A549 (cell line): ENCODE data around the gene MAFB. TPM values are rescaled to one million over a fixed set of nuclear protein-coding genes. Genes with fewer than 3 reads are reported as not detected.

ENCODE experiments used
- ATAC-seq, 2 experiments: fragments of 200-7000 bp in 1 of 2; fragments of >200 bp in 1 of 2; cut with Nextera tagmentation in 1 of 2; cut with Tn5 transposase in 1 of 2; 3 replicates each; pipeline versions ENCODE4 v1.8.0 to v1.9.1; 2018 to 2020; ENCODE audit warnings: mild to moderate bottlenecking in 1 of 2, moderate library complexity in 1 of 2
- CTCF ChIA-PET: fragments of 300-600 bp; sonication (Branson Sonifier 250); formaldehyde crosslinking; extraction: SDS; loops from one replicate; lab custom pipeline; 2021; ENCODE audit warnings: antibody characterized with exemption, inconsistent platforms; lab: Yijun Ruan, JAX
- POLR2A ChIA-PET: fragments of 350-600 bp; formaldehyde crosslinking; extraction: SDS; loops from one replicate; lab custom pipeline; 2021; ENCODE audit warnings: antibody characterized with exemption, inconsistent platforms; lab: Yijun Ruan, JAX
- DNase-seq, 2 experiments: peaks; one replicate each; pipeline versions ENCODE4 v3.0.0 to v3.0.0-alpha.2; 2011 to 2016; ENCODE audit warnings: low read depth in 1 of 2, low spot score in 1 of 2
- FAIRE-seq: peaks from 2 replicates; lab custom pipeline; 2011; peaks lifted over from hg19 to GRCh38; lab: Jason Lieb, UNC
- H3K27ac ChIP-seq, 2 experiments: fragments of >200 bp; sonication (Bioruptor Twin); formaldehyde crosslinking; 3 replicates each; pipeline ENCODE4 v1.5.1; 2016 to 2017
- H3K4me1 ChIP-seq: fragments of >200 bp; sonication (Bioruptor Twin); formaldehyde crosslinking; 3 replicates; pipeline ENCODE4 v1.6.1; 2016
- H3K4me2 ChIP-seq: fragments of >200 bp; sonication (Bioruptor Twin); formaldehyde crosslinking; 3 replicates; pipeline ENCODE4 v1.6.1; 2016
- H3K4me3 ChIP-seq: fragments of >200 bp; sonication (Bioruptor Twin); formaldehyde crosslinking; 3 replicates; pipeline ENCODE4 v1.5.1; 2016
- H3K9me3 ChIP-seq: fragments of >200 bp; sonication (Bioruptor Twin); formaldehyde crosslinking; 3 replicates; pipeline ENCODE4 v1.6.1; 2016
- CBX2 ChIP-seq: fragments of 200-600 bp; sonication (generic); IDR thresholded peaks from 2 replicates; pipeline ENCODE4 v1.6.1; 2016; ENCODE audit warnings: low read depth, mild to moderate bottlenecking, borderline replicate concordance
- CHD2 ChIP-seq: fragments of 150-350 bp; IDR thresholded peaks from 2 replicates; pipeline ENCODE4 v1.6.1; 2014; ENCODE audit warnings: low read length; ENCODE audit not compliant: partially characterized antibody
- CHD4 ChIP-seq: fragments of 200-600 bp; sonication (generic); IDR thresholded peaks from 2 replicates; pipeline ENCODE4 v1.6.1; 2016; ENCODE audit warnings: antibody characterized with exemption, mild to moderate bottlenecking, borderline replicate concordance
- CTCF ChIP-seq: fragments of >200 bp; sonication (Bioruptor Twin); formaldehyde crosslinking; IDR thresholded peaks from 3 replicates; pipeline ENCODE4 v1.5.1; 2016
- E2F6 ChIP-seq: IDR thresholded peaks from 2 replicates; pipeline ENCODE4 v1.6.1; 2012; ENCODE audit warnings: low read depth, borderline replicate concordance
- EP300 ChIP-seq, 2 experiments: fragments of >200 bp; sonication (Bioruptor Twin); formaldehyde crosslinking; IDR thresholded peaks; 2 replicates in 1 of 2; 3 replicates in 1 of 2; pipeline ENCODE4 v1.6.1; 2016 to 2017
- ESRRA ChIP-seq: fragments of 150-350 bp; IDR thresholded peaks from 2 replicates; pipeline ENCODE4 v1.6.1; 2014; ENCODE audit warnings: mild to moderate bottlenecking, low read length, borderline replicate concordance
- FOSB ChIP-seq: fragments of 250-450 bp; sonication (Bioruptor Pico); IDR thresholded peaks from 2 replicates; pipeline ENCODE4 v1.5.0; 2020; ENCODE audit warnings: mild to moderate bottlenecking, moderate library complexity
- FOSL2 ChIP-seq, 2 experiments: fragments of 450-650 bp in 1 of 2; fragments of >200 bp in 1 of 2; sonication (Bioruptor Twin) in 1 of 2; formaldehyde crosslinking; IDR thresholded peaks; 2 replicates each; pipeline versions ENCODE4 v1.5.0 to v1.6.1; 2016 to 2020; ENCODE audit warnings: mild to moderate bottlenecking in 1 of 2, moderate library complexity in 1 of 2
- FOXS1 ChIP-seq: fragments of 250-450 bp; sonication (Bioruptor Pico); IDR thresholded peaks from 2 replicates; pipeline ENCODE4 v1.5.0; 2020; ENCODE audit warnings: mild to moderate bottlenecking, moderate library complexity
- HMGXB4 ChIP-seq: fragments of 250-450 bp; sonication (Bioruptor Pico); IDR thresholded peaks from 2 replicates; pipeline ENCODE4 v1.5.0; 2021; ENCODE audit warnings: mild to moderate bottlenecking, moderate library complexity, borderline replicate concordance
- HOXA7 ChIP-seq: fragments of 250-450 bp; sonication (Bioruptor Pico); IDR thresholded peaks from 2 replicates; pipeline ENCODE4 v1.5.0; 2020; ENCODE audit warnings: mild to moderate bottlenecking, moderate library complexity
- HOXB13 ChIP-seq: fragments of 250-450 bp; sonication (Bioruptor Pico); IDR thresholded peaks from 2 replicates; pipeline ENCODE4 v1.5.0; 2020; ENCODE audit warnings: low read depth, mild to moderate bottlenecking, moderate library complexity
- KDM1A ChIP-seq: fragments of 200-600 bp; sonication (generic); IDR thresholded peaks from 2 replicates; pipeline ENCODE4 v1.6.1; 2016; ENCODE audit warnings: low read depth, mild to moderate bottlenecking
- MYC ChIP-seq: IDR thresholded peaks from 2 replicates; pipeline ENCODE4 v1.6.1; 2012; ENCODE audit warnings: mild to moderate bottlenecking, inconsistent platforms, low read length, improper control_type of control experiment, borderline replicate concordance
- NPAS2 ChIP-seq: fragments of 250-450 bp; sonication (Bioruptor Pico); IDR thresholded peaks from 2 replicates; pipeline ENCODE4 v1.8.0; 2022; ENCODE audit warnings: mild to moderate bottlenecking, moderate library complexity, borderline replicate concordance
- NR3C1 ChIP-seq: fragments of >200 bp; sonication (Bioruptor Twin); formaldehyde crosslinking; IDR thresholded peaks from 3 replicates; pipeline ENCODE4 v1.6.1; 2017
- POLR2A ChIP-seq: IDR thresholded peaks from 2 replicates; pipeline ENCODE4 v1.6.1; 2012; ENCODE audit warnings: mild to moderate bottlenecking, low read length
- RAD21 ChIP-seq, 2 experiments: fragments of >200 bp in 1 of 2; sonication (Bioruptor Twin) in 1 of 2; formaldehyde crosslinking in 1 of 2; IDR thresholded peaks in 1 of 2; conservative IDR thresholded peaks in 1 of 2; 2 replicates in 1 of 2; 3 replicates in 1 of 2; pipeline ENCODE4 v1.6.1; 2012 to 2018; ENCODE audit warnings: inconsistent platforms in 1 of 2
- RCOR1 ChIP-seq: fragments of 150-350 bp; IDR thresholded peaks from 2 replicates; pipeline ENCODE4 v1.6.1; 2014; ENCODE audit warnings: antibody characterized with exemption, low read length, low read depth
- RFX5 ChIP-seq: fragments of 450-650 bp; IDR thresholded peaks from 2 replicates; pipeline ENCODE4 v1.7.1; 2014; ENCODE audit warnings: antibody characterized with exemption, mild to moderate bottlenecking, moderate library complexity
- TFCP2L1 ChIP-seq: fragments of 250-450 bp; sonication (Bioruptor Pico); IDR thresholded peaks from 2 replicates; pipeline ENCODE4 v1.5.0; 2021; ENCODE audit warnings: mild to moderate bottlenecking
- ZFP36 ChIP-seq: fragments of 450-650 bp; IDR thresholded peaks from 2 replicates; pipeline ENCODE4 v1.6.1; 2014; ENCODE audit warnings: borderline replicate concordance; ENCODE audit not compliant: partially characterized antibody
- ZNF302 ChIP-seq: fragments of 250-450 bp; sonication (Bioruptor Pico); IDR thresholded peaks from 2 replicates; pipeline ENCODE4 v1.9.0; 2021; ENCODE audit warnings: inconsistent platforms, mild to moderate bottlenecking, moderate library complexity
- WGBS: methylation state at CpG from one replicate; pipeline ENCODE4 v1.1.6; 2017; ENCODE audit errors: missing lambda C conversion rate; 5-methylcytosine and 5-hydroxymethylcytosine counted together
- polyA plus RNA-seq, 4 experiments: library from polyadenylated mRNA; depleted of rRNA in 3 of 4; stranded (reverse); fragments of >200 nt; fragmentation: RNase III in 1 of 4; extraction: RNeasy Plus Mini Kit Qiagen cat#74134 plus additional on column Dnase treatment in 1 of 4; gene quantifications; 2 replicates in 3 of 4; 3 replicates in 1 of 4; pipeline ENCODE4 v1.2.3, GENCODE V29; 2011 to 2017
- TF ChIP-seq, protein P1 (sequence below): fragments of 200-600 bp; sonication (generic); IDR thresholded peaks from 2 replicates; pipeline ENCODE4 v1.6.1; 2016; ENCODE audit warnings: antibody characterized with exemption, mild to moderate bottlenecking, moderate library complexity
- TF ChIP-seq, protein P2 (sequence below): fragments of >200 bp; sonication (Bioruptor Twin); formaldehyde crosslinking; IDR thresholded peaks from 3 replicates; pipeline ENCODE4 v1.6.1; 2016

The MAFB gene
- polyA plus RNA-seq, 2 of the 4 experiments (the other 2 are of a cell fraction) = 0.04 TPM; not detected in 1

DNA sequence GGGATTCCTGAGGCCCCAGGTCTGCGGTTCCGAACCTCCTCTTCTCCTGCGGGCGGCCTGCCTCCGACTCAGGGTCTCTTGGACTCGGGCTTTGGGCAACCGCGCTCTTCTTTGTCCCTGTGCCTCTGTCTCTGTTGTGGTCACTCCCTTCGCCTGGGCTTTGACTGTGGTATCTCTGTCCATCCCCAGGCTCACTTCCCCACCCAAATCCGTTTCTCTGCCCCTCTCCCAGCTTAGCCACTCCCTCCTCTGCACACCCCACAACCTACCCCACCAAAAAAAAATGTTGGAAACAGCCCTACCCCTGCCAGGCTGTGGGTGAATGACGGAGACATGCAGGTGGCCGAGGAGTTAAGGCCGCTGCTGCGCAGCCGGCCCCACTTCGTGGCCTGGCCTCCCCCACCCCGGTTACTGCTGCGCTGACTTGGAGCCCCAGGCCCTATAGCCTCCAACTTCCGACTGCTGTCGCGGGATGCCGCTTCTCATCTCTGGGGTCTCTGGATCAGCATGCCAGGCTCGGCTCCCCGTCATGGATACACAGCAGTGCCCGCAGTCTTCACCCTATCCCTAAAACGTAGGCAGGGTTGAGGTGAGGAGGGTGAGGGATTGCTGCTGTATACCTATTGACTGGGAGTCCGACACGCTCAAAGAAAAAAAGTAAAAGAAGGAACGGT lies 2.7 kb upstream of the MAFB start:
- Histone ChIP-seq H3K9me3 (no peaks in the 10 kb centered on the region), H3K4me3 (no peak overlapping the region), H3K4me1 (no peaks in the 10 kb centered on the region), H3K27ac (no peak overlapping the region), H3K4me2 (no peak overlapping the region)
- ATAC-seq = no peak
- no peak for DNase-seq
- FAIRE-seq = no peak
- ChIA-PET POLR2A (no interaction called here), CTCF (interaction anchor here (1.1 to 2.1 kb wide), 4 partner anchors 13 to 20 kb away, joined by 3 to 8 read pairs (median 4); no protein-coding TSS in a partner anchor)
- WGBS = 43% methylated on average over 27 of the region's 29 CpGs
- no peak for TF ChIP-seq HOXA7 (CRISPR knock-in tag)
- TF ChIP-seq CHD2 = no peak
- no peak for TF ChIP-seq CBX2
- no peak for TF ChIP-seq RCOR1
- TF ChIP-seq CTCF = no peak
- no peak for TF ChIP-seq MYC
- no peak for TF ChIP-seq NR3C1
- no peak for TF ChIP-seq ZNF302 (CRISPR knock-in tag)
- TF ChIP-seq RFX5 = no peak
- TF ChIP-seq, protein P1, sequence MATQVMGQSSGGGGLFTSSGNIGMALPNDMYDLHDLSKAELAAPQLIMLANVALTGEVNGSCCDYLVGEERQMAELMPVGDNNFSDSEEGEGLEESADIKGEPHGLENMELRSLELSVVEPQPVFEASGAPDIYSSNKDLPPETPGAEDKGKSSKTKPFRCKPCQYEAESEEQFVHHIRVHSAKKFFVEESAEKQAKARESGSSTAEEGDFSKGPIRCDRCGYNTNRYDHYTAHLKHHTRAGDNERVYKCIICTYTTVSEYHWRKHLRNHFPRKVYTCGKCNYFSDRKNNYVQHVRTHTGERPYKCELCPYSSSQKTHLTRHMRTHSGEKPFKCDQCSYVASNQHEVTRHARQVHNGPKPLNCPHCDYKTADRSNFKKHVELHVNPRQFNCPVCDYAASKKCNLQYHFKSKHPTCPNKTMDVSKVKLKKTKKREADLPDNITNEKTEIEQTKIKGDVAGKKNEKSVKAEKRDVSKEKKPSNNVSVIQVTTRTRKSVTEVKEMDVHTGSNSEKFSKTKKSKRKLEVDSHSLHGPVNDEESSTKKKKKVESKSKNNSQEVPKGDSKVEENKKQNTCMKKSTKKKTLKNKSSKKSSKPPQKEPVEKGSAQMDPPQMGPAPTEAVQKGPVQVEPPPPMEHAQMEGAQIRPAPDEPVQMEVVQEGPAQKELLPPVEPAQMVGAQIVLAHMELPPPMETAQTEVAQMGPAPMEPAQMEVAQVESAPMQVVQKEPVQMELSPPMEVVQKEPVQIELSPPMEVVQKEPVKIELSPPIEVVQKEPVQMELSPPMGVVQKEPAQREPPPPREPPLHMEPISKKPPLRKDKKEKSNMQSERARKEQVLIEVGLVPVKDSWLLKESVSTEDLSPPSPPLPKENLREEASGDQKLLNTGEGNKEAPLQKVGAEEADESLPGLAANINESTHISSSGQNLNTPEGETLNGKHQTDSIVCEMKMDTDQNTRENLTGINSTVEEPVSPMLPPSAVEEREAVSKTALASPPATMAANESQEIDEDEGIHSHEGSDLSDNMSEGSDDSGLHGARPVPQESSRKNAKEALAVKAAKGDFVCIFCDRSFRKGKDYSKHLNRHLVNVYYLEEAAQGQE = no peak
- TF ChIP-seq ESRRA = no peak
- TF ChIP-seq, all 56 proteins: peak for 0

DNA sequence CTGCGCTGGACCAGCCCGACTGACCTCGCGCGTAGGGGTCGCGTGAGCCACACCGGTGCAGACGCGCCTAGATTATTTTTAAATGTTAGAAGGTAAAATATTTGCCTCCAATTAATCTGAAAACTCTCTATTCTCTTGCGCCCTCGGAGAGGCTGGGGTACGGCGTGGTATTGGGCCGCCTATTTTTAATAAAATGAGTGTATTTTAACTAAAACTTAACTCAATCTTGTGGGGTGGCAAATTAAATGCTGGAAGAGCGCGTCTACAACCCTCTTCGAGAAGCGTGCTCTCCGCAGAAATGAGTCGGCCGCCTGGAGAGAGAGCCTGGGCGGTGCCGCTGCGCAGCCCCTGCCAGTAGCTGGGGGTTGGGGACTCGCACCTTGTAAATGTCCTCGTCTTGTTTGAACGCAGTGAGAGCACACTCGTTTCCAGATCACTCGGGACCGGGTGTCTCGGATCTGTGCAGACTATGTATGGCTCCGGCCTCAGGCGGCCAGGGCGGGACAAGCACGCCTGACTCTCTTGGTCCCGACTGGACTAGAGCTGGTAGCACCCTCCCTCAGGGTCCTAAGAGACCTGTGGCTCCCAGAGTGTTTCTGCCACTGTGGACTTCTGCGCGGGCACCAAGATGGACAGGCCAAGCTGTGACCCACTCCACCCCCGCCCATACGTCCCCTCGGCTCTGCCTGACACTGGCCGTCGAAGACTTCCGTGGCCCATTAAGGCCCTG lies 2.0 kb upstream of the MAFB start:
- Histone ChIP-seq H3K9me3 (no peaks in the 10 kb centered on the region), H3K27ac (no peak overlapping the region), H3K4me3 (no peak overlapping the region), H3K4me1 (no peaks in the 10 kb centered on the region), H3K4me2 (peak overlapping the region; percentile 99; the same call in 1 of the 3 replicates)
- no peak for DNase-seq
- no peak for FAIRE-seq
- CTCF ChIA-PET = interaction anchor here (0.6 to 3.5 kb wide), 13 partner anchors 10 to 1579 kb away, joined by 3 to 17 read pairs (median 4); no protein-coding TSS in a partner anchor
- POLR2A ChIA-PET = no interaction called here
- WGBS = 52% methylated on average over 39 of the region's 45 CpGs
- no peak; a peak in 1 of 6 replicates for ATAC-seq
- no peak for TF ChIP-seq E2F6
- no peak for TF ChIP-seq FOXS1 (CRISPR knock-in tag)
- TF ChIP-seq FOSL2 (IDR thresholded peaks at IDR 0.05) = no peak
- no peak for TF ChIP-seq FOSL2 (CRISPR knock-in tag; IDR thresholded peaks at IDR 0.05)
- TF ChIP-seq EP300 (IDR thresholded peaks at IDR 0.05) = no peak
- no peak for TF ChIP-seq CHD4
- TF ChIP-seq ESRRA = no peak
- no peak for TF ChIP-seq FOSB (CRISPR knock-in tag)
- no peak for TF ChIP-seq HMGXB4 (CRISPR knock-in tag)
- TF ChIP-seq ZFP36 = no peak
- TF ChIP-seq KDM1A = no peak
- TF ChIP-seq TFCP2L1 (CRISPR knock-in tag) = no peak
- TF ChIP-seq RAD21 (conservative IDR thresholded peaks at IDR 0.05 in 1 of 2, IDR thresholded peaks at IDR 0.05 in 1 of 2) = no peak
- no peak for TF ChIP-seq NPAS2 (CRISPR knock-in tag)
- no peak for TF ChIP-seq HOXB13 (CRISPR knock-in tag)
- no peak for TF ChIP-seq POLR2A
- TF ChIP-seq, protein P2, sequence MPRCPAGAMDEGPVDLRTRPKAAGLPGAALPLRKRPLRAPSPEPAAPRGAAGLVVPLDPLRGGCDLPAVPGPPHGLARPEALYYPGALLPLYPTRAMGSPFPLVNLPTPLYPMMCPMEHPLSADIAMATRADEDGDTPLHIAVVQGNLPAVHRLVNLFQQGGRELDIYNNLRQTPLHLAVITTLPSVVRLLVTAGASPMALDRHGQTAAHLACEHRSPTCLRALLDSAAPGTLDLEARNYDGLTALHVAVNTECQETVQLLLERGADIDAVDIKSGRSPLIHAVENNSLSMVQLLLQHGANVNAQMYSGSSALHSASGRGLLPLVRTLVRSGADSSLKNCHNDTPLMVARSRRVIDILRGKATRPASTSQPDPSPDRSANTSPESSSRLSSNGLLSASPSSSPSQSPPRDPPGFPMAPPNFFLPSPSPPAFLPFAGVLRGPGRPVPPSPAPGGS = no peak
